ENCODE results near the gene CITED4.

- TF ChIP-seq CTCF (IDR thresholded peaks at IDR 0.05) (no peak), POLR2A (IDR thresholded peaks at IDR 0.05) (no peak)
These were observed 38.2 kb downstream of the CITED4 start for GRCh38 chr1:40823983-40824382.
